Gastrocnemius medialis (tissue), 4 donors: ENCODE results near the gene HOXD10.

Experiments
- POLR2A ChIP-seq, 2 donors: fragments of 450-650 bp; IDR thresholded peaks; one replicate each; pipeline ENCODE4 v1.6.1; 2017; ENCODE audit warnings: antibody characterized with exemption in 2 of 2, mild to moderate bottlenecking in 2 of 2, moderate library complexity in 2 of 2
- TF ChIP-seq, protein P1 (sequence below), 5 experiments: fragments of 450-650 bp in 3 of 5; fragments of 200-600 bp in 2 of 5; sonication (generic) in 2 of 5; IDR thresholded peaks in 4 of 5; conservative IDR thresholded peaks in 1 of 5; 1 replicate in 4 of 5; 2 replicates in 1 of 5; pipeline ENCODE4 v1.5.1; 2016 to 2019; ENCODE audit warnings: antibody characterized with exemption in 5 of 5, mild to moderate bottlenecking in 3 of 5, moderate library complexity in 3 of 5

DNA sequence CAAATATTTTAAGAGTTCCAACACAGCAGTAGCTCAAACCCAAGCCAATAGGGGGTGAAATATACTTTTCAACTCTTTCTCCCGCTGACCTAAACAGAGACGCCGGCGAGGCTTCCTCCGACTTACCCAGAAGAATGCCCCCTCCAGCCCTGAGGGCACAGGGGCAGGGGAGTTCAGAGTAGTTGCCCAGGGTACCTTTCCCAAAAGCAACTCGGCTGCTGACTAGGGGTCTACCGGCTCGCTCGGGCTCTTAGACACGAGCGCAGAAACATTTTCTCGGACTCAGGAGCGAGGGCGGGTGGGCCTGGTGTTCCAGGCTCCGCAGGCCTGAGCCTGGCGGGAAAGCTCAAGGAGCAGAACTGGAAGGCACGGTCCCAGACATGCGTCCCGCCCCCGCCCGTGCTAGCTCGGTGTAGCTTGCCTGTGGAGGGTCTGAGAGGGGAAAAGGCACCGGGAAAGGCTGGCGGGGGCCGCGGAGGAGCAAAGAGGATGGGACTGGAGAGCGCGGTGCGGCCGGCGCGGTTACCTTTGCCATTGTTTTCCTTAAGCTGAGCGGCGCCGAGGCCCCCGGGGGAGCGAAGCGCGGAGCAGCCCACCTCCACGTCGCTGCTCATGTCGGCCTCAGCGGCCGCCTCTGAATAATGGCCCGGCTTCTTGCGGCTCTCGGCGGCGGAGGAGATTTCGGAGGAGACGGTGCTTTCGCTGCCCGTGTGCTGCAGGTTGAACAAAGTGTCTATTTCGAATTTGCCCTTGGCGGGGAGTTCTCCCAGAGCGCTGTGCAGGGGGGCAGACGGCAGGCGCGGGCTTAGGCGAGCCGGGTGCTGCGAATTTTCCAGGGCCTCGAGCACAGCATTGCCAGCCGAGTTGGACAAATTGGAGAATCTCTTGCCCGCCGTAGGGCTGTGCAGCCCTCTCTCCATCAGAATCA is 33.5 kb upstream of the HOXD10 start:
- TF ChIP-seq, protein P1, sequence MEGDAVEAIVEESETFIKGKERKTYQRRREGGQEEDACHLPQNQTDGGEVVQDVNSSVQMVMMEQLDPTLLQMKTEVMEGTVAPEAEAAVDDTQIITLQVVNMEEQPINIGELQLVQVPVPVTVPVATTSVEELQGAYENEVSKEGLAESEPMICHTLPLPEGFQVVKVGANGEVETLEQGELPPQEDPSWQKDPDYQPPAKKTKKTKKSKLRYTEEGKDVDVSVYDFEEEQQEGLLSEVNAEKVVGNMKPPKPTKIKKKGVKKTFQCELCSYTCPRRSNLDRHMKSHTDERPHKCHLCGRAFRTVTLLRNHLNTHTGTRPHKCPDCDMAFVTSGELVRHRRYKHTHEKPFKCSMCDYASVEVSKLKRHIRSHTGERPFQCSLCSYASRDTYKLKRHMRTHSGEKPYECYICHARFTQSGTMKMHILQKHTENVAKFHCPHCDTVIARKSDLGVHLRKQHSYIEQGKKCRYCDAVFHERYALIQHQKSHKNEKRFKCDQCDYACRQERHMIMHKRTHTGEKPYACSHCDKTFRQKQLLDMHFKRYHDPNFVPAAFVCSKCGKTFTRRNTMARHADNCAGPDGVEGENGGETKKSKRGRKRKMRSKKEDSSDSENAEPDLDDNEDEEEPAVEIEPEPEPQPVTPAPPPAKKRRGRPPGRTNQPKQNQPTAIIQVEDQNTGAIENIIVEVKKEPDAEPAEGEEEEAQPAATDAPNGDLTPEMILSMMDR (IDR thresholded peaks at IDR 0.05 in 4 of 5, conservative IDR thresholded peaks at IDR 0.05 in 1 of 5), result no peak
- no peak for TF ChIP-seq POLR2A (IDR thresholded peaks at IDR 0.05)
